T follicular helper cell (primary cell): Measurements from ENCODE around the gene NRM.

Source experiments
- DNase-seq: peaks from one replicate; pipeline ENCODE4 v3.0.0-alpha.2; 2020; ENCODE audit warnings: low read depth

Gene NRM

DNA sequence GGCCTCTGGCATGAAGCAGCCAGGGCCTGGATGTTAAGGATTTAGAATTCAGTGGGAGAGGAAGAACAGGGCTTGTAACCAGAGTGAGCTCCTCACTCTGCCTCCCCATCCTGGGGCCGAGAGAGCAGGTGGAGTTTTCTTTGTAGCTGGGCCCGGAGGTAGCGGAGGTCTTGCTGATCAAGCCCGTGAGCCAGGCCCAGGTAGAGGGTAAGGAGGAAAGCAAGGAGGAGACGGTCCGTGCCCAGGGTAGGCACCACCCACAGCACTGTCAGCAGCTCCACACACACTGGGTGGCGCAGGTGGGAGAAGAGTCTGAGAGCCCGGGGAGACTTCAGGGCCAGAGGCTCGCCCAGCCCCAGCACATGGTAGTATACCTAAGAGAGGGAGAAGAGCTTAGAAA, 2.2 kb downstream of the NRM start:
- DNase-seq, result no peak

DNA sequence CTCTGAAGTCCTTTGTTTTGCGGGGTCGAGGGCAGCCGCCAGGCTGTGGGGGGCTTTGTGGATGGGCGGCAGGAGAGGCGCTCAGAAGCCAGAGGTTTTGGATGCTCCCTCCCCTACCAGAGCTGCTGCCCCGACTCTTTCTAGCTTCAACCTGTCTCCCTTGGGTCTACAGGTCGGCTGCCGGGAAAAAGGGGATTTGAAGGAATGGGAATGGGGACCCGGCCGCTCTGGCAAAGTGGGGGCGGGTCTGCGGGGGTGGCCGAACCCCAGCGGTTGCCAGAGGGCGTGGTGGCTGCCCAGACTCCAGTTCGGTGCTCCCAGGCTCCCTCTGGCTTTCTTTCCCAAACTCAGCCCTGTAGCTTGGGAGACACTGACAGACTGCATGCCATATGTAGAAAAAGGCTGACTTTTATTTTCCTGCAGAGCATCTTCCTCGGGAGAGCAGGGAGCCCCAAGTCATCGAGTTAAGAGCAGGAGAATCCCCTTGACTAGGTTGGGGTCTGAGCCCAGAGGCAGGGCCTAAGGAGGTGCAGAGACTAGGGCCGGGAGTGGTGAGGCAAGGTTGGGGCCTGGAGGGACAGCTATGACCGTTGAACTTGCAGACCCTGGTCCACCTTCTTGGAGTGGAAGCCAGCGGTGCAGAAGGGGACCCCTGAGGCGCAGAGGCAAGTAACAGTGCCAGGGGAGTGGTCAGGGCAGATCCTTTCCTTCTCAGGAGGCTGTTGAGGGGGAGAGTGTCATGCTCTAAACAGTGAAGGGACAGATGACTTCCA, 2.9 kb downstream of the NRM start:
- DNase-seq, result no peak

DNA sequence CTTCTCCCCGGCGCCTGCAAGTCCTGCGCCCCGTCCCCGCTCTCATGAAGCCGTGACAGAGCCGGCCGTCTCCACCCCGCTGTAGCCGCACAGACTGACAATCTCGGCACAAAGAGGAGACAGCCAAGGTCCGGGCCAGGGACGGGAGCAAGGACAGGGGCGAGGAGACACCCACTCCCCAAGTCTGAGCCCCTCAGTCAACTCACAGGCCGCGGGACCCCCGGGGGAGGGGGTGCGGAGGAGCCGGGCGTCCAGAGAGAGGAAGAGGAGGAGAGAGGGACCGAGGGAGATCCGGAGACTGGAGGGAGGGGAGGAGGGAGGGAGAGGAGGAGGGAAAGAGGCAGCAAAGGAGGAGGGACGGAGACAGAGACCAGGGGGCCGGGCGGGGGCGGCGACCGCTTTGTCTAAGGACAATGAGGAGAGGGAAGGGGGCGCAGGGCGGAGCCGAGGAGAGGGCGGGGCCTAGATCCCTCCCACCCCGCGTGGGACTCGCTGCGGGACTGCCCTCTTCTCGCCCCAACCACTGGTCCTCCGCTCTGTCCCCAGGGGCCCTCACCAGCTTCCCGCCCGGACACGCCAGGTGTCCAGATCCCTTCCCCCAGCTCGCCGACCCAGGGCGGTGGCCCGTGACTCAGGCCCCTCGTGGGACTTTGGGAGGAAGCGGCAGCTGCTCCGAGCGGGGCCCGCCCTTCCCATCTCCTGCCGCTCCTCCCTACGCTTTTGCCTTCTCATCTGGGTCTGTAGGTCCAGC, 3.7 kb downstream of the NRM start:
- peak; percentile 57 for DNase-seq

DNA sequence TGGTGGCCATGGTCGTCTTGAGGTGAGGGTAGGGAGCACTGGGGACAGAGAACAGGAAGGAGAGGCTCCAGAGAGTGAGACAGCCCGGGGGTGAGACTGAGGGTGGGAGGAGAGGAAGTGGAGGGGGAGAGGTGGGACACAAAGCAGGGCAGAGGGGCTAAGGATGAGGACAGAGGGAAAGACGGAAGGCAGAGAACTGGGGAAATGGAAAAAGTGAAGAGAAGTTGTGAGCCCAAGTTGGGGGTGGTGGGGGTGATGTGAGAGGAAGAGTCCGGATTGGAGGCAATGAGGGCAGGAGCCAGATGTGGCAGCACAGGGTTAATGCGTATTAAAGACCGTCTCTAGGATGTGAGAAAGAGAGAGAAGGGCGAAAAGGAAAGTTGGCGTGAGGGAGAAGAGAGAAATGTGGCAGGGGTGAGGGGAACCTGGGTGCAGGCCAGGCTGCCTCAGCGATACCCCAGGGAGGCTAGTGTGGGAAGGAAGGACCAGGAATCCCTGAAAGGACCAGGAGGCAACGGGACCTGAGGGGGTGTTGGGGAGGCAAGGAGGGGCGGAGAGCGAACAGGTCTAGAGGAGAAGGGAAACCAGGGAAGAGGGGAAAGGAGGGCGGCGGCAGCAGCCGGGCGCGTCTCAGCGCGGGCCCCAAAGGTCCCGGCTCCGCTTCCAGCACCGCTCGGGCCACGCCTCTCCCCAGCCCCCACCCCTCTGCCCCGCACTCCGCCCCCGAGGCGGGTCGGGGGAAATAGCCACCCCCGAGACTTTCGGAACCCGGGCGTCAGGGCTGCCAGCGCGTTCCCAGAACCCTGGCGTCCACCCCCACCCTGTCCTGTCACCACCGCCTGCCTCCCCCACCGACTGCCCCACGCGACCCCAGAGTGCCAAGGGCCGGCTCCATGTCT, 4.5 kb downstream of the NRM start, which contains the start of gene PPP1R18:
TSS of gene PPP1R18 (minus strand) at position 637 of the 899 bp plus-strand sequence. CDS start at position 10, 627 bp downstream.
- peak; percentile 72 for DNase-seq

DNA sequence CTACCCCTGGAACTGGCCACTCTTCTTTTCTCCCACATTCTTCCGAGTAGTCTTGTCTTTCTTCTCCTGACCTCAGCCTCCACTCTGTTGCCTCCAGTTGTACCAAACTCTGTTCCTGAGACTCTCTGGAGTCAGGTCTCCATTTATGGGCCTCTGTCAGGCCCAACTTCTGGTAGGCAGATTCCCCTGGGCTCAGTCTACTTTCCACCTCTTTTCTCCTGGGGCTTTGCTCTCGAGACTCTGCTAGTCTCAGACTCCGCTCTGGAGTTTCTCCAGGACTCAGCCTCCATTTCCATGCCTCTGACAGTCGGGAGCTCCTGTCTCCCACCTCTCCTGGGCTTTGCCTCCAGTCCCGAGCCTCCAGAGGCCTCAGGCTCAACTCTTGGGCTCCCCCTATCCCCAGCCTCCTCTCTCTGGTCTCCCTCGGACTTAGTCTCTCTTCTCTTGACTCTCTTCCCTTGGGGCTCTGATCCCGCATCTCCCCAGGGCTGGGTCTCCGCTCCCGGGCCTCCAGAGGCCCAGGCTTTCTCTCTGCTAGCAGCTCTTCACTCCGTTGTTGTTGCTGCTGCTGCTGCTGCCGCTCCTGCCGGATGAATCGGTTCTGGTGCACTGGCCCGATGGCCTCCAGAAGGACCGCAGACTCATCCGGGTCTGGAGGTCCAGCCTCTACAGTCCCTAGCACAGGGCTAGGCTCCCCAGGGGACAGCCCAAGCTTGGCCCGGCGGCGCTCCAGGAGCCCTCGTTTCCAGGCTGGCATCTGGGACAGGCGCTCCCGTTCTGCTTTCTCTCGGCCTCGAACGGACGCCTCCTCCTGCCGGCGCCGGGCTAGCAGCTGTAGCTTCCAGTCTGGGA, 5.4 kb downstream of the NRM start:
- DNase-seq, result no peak

DNA sequence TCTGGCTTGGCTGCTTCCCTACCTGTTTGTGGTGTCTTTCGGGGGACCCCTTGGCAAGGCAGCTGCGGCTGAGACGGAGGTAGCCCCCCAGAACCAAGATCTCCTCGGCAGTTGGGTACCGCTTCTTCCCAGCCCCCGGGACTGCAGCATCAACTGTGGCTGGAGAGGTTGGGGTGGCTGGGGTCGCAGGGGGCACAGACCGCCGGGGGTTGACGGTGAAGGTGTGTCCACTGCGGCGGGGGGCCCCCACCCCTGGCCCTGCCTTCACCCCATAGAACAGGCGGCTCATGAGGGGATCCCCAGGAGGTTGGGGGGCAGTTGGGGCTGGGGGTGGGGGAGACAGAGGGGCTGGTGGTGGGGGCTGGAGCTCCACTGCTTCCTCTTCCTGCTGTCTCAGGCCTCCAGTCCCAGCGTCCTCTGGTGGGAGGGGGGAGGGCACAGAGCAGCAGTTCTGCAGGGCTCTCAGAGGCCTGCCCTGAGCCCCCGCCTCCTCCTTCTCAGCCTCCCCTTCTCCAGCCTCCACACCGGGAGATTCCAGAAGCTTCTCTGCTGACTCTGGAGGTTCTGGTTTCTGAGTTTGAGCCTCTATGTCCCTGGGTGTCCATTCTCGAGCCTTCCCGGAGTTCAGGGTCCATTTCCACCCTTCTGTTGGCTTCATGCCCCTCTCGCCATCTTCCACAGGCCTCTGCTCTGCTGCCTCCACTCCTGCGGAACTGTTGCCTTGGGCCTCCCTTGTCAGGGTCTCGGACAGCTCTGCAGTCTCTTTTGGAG, 6.2 kb downstream of the NRM start:
- no peak for DNase-seq

DNA sequence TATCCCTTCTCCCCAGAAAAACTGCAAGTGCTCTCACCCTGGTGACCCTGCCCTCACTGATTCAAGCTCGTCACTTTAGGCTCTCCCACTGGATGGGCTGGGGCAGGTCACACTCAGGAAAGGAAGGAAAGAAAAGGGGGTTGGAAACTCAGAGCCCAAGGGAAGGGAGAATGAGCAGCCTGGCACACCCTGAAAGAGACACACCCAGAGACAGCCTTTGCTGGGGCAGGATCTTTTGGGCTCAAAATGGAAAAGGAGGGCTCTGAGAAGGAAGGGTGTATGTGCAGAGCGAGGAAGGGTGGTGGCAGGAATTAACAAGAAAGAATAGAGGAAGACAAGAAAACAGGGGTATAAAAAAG, 6.8 kb downstream of the NRM start:
- DNase-seq, result no peak

DNA sequence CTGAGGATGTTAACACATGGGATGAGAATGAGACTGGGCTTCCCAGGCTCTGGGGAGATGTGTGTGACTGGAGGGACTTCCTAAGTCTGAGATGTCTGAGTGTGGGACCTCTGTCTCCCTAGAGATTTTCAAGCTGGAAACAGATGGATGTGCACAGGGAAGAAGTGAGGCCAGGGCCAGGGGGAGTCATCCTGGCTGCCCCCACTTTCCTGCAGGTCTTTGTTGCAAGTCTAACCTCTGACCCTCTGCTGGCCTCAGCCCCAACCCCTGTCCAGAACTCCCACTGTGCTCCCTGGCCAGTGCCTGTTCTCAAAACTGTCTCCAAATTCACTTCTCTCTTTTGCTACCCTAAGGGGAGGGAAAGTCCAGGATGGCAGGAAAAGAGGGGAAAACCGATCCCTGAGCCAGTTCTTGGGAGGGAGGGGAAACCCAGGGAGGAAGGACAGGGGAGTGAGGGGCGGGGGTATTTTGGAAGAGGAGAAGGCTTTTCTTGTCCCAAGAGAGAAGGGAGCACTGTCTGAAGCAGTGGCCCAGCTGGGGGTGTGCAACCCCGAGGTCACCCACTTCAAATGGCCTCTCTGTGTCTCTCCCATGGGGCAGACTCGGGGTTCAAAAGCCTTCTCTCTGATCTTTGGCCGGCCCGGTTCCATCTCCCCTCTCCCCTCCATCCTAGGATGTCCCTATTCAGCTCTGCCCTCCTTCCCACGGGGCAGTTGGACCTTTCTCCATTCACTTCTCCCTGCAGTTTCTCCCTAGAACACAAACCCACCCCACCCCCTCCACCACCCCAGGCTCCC, 7.4 kb downstream of the NRM start:
- DNase-seq, result no peak

DNA sequence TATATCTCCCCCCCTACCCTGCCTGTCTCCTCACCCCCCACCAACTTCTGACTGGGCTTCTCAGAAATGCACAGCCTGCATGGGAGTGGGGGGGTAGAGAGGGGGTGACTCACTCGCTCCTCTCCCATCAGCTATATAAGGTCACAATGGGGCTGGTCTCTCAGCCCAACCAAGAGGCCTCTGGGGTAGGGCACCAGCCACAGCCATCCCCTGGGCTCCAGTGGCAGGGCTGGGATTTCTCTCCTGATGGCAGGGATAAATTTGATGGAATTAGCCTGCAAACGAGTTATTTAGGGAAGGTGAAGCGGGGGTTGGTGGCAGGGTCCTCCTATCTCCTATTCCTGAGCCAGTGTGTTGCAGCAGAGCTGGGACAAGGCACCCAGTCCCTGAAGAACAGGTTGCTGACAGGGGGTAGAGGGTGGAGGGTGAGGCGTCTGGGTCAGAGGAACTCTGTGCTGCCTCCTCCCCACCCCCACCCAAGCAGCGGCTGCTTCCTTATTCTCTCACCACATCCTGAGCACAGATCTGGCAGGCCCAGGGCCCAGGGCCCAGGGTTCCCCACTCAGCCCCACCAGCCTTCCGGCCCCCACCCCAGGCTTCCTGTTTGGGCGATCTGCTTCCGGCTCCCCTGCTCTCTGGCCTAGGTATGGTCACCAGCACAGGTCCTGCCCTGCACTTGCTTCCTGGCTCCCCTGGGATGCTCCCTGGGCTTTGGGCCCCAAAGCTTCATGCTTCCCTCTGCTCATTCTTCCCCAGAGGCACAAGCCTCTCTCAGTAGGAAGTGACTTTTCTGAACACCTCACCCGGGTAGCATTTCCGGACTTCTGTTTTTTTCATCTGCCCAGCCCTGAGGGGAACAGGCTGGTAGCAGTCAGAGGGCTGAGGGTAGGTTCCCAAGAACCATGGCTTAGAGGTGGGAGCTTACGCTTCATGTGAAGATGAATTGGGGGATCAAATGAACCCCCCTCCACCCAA, 8.4 kb downstream of the NRM start:
- peak; percentile 77 for DNase-seq

DNA sequence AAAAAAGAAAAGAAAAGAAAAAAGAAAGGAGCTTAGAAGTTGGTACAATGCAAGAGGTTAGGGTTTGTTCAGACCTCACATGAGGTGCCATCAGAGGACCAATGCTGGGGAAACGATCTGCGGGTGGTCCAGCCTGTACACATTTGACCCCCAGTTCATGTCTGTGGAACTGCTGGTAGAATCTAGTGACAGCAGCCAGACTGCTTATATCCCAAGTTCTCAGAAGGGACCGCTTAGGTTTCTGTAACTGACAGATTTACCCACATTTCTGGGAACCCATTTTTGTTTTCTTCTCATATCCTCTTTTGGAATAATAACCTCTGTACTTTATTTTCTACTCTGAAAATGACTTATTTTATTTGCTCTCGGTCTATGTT, 9.0 kb downstream of the NRM start:
- DNase-seq, result no peak

DNA sequence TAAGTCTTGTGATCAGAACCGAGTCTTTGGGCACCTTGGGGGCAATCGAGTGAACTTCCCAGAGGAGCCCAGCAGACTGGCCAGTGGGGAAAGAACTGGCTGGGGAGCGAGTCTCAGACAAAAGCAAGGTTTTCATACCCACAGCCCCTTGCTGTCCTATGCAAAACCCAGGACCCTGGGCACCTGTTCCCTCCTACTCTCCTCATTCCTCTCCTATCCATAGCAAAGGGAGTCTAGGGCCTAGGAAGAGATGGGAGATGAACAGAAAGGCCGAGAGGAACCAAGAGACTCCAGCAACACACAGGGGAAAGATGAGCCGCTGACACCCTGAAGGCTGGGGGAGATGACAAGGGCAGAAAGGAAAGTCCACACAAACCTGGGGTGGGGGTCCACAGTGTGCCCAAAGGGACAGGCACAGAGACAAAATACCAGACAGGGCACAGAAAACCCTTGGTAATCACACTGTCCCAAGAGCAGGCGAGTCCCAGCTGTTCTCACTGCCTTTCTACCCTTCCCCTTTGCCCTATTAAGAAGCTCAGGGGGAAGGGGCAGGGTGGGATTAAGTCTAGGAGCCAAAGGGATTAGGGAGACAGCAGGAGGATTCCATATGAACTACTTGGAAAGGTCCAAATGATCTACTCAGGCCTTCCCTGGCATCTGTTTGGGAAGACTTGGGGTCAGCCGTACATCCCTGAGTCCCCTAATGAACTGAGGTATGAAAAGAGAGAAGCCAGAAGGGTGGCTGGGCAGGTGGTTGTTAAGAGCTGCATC, 10.8 kb downstream of the NRM start:
- DNase-seq, result no peak

DNA sequence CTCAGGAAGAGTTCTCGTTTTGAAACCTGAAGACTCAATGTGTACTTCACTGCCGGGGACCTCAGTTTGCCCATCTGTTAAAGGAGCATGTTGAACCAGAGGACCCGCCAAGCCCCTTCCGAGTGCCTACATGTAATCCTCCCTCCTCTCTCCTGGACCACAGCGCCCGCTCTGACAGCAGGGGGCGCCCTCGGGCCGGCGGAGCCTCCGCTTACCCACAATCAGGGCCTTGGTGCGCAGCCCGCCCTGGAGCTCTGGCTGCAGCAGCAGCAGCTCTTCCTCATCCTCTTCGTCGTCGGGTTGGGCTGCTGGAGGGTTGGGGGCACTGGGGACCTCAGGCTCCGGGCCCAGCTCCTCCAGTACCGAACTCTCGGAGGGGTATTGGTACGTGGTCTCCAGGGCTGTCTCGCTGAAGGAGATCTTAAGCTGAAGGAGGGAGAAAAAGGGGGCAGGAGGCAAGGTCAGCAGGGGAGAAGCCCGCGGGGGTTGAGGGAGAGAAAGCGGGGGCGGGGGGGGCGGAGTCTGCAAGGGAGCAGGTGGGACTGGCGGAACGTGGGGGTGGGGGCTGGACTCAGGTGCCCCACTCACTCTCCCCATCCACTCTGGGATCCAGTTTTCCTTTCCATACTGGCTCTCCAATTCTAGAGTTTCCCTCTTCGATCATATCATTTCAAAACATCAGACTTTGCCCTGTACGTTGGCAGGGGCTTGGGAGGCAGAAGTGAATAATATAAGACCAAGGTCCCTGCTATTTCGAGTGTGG, 11.6 kb downstream of the NRM start:
- peak; percentile 88 for DNase-seq

DNA sequence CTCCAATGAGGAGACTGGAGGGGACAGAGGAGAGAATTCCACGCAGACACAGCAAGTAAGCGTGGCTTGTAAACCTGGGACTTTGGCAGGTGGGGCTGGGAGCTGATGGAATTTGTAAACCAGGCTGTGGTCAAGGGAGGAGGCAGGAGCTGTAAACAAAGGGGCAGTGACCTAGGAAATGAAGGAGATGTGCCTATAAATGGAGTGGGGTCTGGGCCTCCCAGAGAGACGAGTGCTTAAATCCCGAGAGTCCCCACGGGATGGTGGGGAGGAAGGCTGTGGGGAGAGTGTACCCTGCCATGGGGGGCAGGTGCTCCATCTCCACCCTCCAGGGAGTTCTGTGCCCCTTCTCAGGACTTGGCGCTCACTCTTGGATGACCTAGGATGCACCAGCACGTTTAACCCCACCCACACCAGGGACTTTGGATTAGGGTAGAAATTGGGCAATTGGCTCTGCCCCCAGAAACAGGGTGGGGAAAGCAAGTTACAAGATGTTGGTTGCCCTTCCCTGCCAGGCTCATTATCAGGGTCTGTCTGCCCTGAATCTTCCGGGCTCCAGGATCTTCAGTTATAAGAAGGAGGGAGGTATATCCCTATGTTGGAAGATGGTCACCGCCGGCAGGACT, 14.0 kb downstream of the NRM start:
- no peak for DNase-seq

DNA sequence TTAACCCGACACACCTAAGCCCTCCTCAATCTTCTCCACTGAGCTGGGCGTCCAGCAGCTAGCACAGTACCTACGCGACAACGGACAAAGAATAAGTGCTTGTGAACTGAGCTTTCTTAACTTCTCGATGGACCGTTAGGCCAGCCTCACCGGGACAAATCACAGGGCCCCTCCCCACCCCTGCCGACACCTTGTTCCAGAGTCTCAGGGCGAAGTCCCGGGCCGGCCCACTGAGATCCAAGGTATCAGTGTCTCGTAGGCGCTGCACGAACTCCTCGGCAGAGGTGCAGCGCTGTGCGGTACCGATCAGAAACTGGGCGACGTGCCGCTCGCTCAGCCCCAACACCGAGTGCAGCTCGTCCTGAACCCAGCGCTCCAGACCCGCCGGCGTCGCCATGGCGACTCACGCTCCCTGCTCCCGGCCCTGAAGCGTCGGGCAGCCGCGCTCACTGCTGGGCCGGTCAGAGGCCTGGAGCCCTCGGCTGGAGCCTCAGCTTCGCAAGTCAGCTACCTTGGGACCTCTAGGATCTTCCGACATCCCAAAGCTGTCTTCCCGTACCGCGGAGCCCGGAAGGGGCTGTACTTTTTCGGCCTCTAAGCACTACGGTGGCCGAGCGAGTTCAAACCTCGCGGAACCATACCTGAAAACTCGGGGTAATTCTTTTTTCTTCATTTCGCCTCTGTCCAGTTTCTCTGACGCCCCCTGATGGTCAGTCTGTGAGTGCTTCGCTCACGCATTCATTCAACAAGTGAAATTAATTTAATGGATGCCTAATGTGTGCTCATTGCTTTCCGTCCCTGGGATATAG, 18.1 kb downstream of the NRM start, which contains the start of gene DHX16:
TSS of gene DHX16 (minus strand) at position 562 of the 809 bp plus-strand sequence. CDS start at position 397, 165 bp downstream.
- peak; percentile 82 for DNase-seq

DNA sequence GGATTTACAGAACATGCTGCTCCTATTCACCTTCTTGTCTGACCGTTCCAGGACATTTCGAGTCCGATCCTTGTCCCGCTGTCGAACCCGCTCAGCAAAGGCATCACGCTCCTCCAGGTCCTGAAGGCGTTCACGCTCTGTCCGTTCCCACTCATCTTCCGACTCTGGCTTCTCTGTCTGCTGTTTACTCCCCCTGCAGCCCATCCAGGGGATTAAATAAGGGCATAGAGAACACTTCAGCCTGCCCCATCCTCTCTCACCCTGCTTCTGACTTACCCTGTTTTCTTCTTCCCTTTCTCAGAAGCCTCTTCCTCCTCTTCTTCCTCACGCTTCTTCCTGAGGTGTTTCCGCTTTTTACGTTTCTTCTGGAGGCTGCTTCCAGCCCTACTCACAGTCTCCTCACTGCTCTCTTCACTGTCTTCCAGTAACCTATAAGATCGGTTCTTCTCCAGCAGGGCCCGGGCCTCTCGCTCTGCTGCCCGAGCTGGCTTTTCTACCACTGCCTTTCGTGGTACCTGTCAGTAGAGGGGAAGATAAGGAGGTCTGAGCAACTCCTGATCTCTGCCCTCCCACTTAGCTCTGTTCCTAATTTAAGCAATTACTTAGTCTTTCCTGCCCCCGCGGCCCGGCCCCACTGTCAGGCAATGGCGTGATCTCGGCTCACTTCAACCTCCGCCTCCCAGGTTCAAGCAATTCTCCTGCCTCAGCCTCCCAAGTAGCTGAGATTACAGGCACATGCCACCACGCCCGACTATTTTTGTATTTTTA, 19.8 kb downstream of the NRM start:
- no peak for DNase-seq
